Mucosa of rectum (tissue), 2 donors: Measurements from ENCODE around the gene LINGO4.

Source experiments
- H3K27ac ChIP-seq, 2 donors: one replicate each; pipeline ENCODE4 v1.7.0; 2013; ENCODE audit warnings: inconsistent platforms in 2 of 2, low read depth in 2 of 2, low read length in 2 of 2
- H3K27me3 ChIP-seq, 2 donors: one replicate each; pipeline ENCODE4 v1.7.0; 2013; ENCODE audit warnings: low read length in 2 of 2; ENCODE audit not compliant: control insufficient read depth in 2 of 2, insufficient read depth in 2 of 2
- H3K36me3 ChIP-seq, 2 donors: one replicate each; pipeline ENCODE4 v1.7.0; 2013; ENCODE audit warnings: low read length in 2 of 2; ENCODE audit not compliant: control insufficient read depth in 2 of 2, insufficient read depth in 2 of 2
- H3K4me1 ChIP-seq, 2 donors: one replicate each; pipeline ENCODE4 v1.7.0; 2013; ENCODE audit warnings: low read length in 2 of 2, mild to moderate bottlenecking in 1 of 2; ENCODE audit not compliant: control insufficient read depth in 2 of 2, insufficient read depth in 2 of 2
- H3K4me3 ChIP-seq, 2 donors: one replicate each; pipeline ENCODE4 v1.7.0; 2013; ENCODE audit warnings: low read length in 2 of 2
- H3K9ac ChIP-seq, 2 donors: one replicate each; pipeline ENCODE4 v1.7.0; 2013; ENCODE audit warnings: low read length in 2 of 2, low read depth in 1 of 2, mild to moderate bottlenecking in 1 of 2
- H3K9me3 ChIP-seq, 2 donors: one replicate each; pipeline ENCODE4 v1.7.0; 2013; ENCODE audit warnings: low read length in 2 of 2; ENCODE audit not compliant: control insufficient read depth in 2 of 2
- donor health status: healthy.
- donor health status: Normal muscosa, but diverticular disease.

Gene LINGO4

GRCh38 chr1:151816548-151817352, 11.5 kb upstream of the LINGO4 start:
- Histone ChIP-seq H3K27me3 (no peaks in the 10 kb centered on the region), H3K36me3 (peaks cover 6 to 15% of the 10 kb centered on the region in 2 donors), H3K9ac (no peak overlapping the region), H3K27ac (no peak overlapping the region), H3K4me3 (no peak overlapping the region), H3K4me1 (no peaks in the 10 kb centered on the region), H3K9me3 (no peaks in the 10 kb centered on the region)

- no peaks in the 10 kb centered on the region for H3K4me1 ChIP-seq
- no peaks in the 10 kb centered on the region for H3K9me3 ChIP-seq
- no peak overlapping the region for H3K27ac ChIP-seq
- no peak overlapping the region for H3K9ac ChIP-seq
- H3K27me3 ChIP-seq, result no peaks in the 10 kb centered on the region
- peaks cover 6 to 13% of the 10 kb centered on the region in 2 donors for H3K36me3 ChIP-seq
- no peak overlapping the region for H3K4me3 ChIP-seq
Observed at GRCh38 chr1:151815716-151816327, 10.6 kb upstream of the LINGO4 start.

- Histone ChIP-seq H3K27me3 (no peaks in the 10 kb centered on the region), H3K36me3 (peaks cover 6 to 13% of the 10 kb centered on the region in 2 donors), H3K9me3 (no peaks in the 10 kb centered on the region), H3K4me3 (no peak overlapping the region), H3K27ac (no peak overlapping the region), H3K9ac (no peak overlapping the region), H3K4me1 (no peaks in the 10 kb centered on the region)
Observed at GRCh38 chr1:151814971-151815545, 9.8 kb upstream of the LINGO4 start.

- no peak overlapping the region for H3K9ac ChIP-seq
- no peaks in the 10 kb centered on the region for H3K27me3 ChIP-seq
- no peaks in the 10 kb centered on the region for H3K4me1 ChIP-seq
- no peaks in the 10 kb centered on the region for H3K9me3 ChIP-seq
- no peak overlapping the region for H3K27ac ChIP-seq
- H3K4me3 ChIP-seq, result no peak overlapping the region
- H3K36me3 ChIP-seq, result peaks cover 6 to 14% of the 10 kb centered on the region in 2 donors
Observed at GRCh38 chr1:151814426-151814825, 9.2 kb upstream of the LINGO4 start.

GRCh38 chr1:151813271-151813977, 8.2 kb upstream of the LINGO4 start:
- Histone ChIP-seq H3K36me3 (peaks cover 6 to 15% of the 10 kb centered on the region in 2 donors), H3K4me1 (no peaks in the 10 kb centered on the region)

GRCh38 chr1:151811181-151811580, 6.0 kb upstream of the LINGO4 start:
- H3K4me3 ChIP-seq, result no peak overlapping the region
- H3K27me3 ChIP-seq, result no peaks in the 10 kb centered on the region
- H3K4me1 ChIP-seq, result no peaks in the 10 kb centered on the region
- H3K9ac ChIP-seq, result no peak overlapping the region
- H3K27ac ChIP-seq, result no peak overlapping the region
- no peaks in the 10 kb centered on the region for H3K9me3 ChIP-seq
- H3K36me3 ChIP-seq, result peaks cover 14 to 15% of the 10 kb centered on the region in 2 donors

More at GRCh38 chr1:151813271-151813977, 8.2 kb upstream of the LINGO4 start:
- no peak overlapping the region for H3K9ac ChIP-seq
- no peak overlapping the region for H3K27ac ChIP-seq
- H3K9me3 ChIP-seq, result no peaks in the 10 kb centered on the region
- no peaks in the 10 kb centered on the region for H3K27me3 ChIP-seq
- no peak overlapping the region for H3K4me3 ChIP-seq

- Histone ChIP-seq H3K4me1 (no peaks in the 10 kb centered on the region), H3K36me3 (peaks cover 12 to 13% of the 10 kb centered on the region in 2 donors), H3K27me3 (no peaks in the 10 kb centered on the region), H3K9me3 (no peaks in the 10 kb centered on the region), H3K4me3 (no peak overlapping the region), H3K27ac (no peak overlapping the region), H3K9ac (no peak overlapping the region)
Observed at GRCh38 chr1:151809985-151810556, 4.9 kb upstream of the LINGO4 start.

GRCh38 chr1:151809290-151809984, 4.2 kb upstream of the LINGO4 start:
- H3K9me3 ChIP-seq, result no peaks in the 10 kb centered on the region
- no peak overlapping the region for H3K27ac ChIP-seq
- peaks cover 7 to 12% of the 10 kb centered on the region in 2 donors for H3K36me3 ChIP-seq
- no peaks in the 10 kb centered on the region for H3K27me3 ChIP-seq
- H3K4me3 ChIP-seq, result no peak overlapping the region
- no peak overlapping the region for H3K9ac ChIP-seq
- H3K4me1 ChIP-seq, result no peaks in the 10 kb centered on the region

- Histone ChIP-seq H3K9me3 (no peaks in the 10 kb centered on the region), H3K36me3 (peaks cover 5 to 10% of the 10 kb centered on the region in 2 donors), H3K4me1 (no peaks in the 10 kb centered on the region), H3K27ac (no peak overlapping the region), H3K4me3 (no peak overlapping the region), H3K27me3 (no peaks in the 10 kb centered on the region), H3K9ac (no peak overlapping the region)
Observed at GRCh38 chr1:151807766-151808165, 2.5 kb upstream of the LINGO4 start.
